H54 (cell line): Measurements from ENCODE around the gene KLF15.

ENCODE experiments used
- DNase-seq: peaks from one replicate; pipeline ENCODE4 v3.0.0; 2011; ENCODE audit warnings: low spot score, mixed read lengths; ENCODE audit not compliant: insufficient read length
- FAIRE-seq: peaks from 3 replicates; lab custom pipeline; 2011; peaks lifted over from hg19 to GRCh38; lab: Jason Lieb, UNC
- POLR2A ChIP-seq: IDR thresholded peaks from 2 replicates; pipeline ENCODE4 v1.6.1; 2011; ENCODE audit warnings: low read depth, mild to moderate bottlenecking, low read length

The KLF15 gene

GRCh38 chr3:126309861-126310655 is 47.1 kb downstream of the KLF15 start:
- TF ChIP-seq POLR2A = no peak
- FAIRE-seq = no peak

GRCh38 chr3:126309165-126309564 is 48.0 kb downstream of the KLF15 start:
- TF ChIP-seq POLR2A = no peak
- no peak for DNase-seq
- FAIRE-seq = no peak

More at GRCh38 chr3:126309861-126310655, 47.1 kb downstream of the KLF15 start:
- no peak for DNase-seq

- TF ChIP-seq POLR2A = no peak
- DNase-seq = no peak
- FAIRE-seq = no peak
These were observed 48.6 kb downstream of the KLF15 start for GRCh38 chr3:126308394-126309125.

GRCh38 chr3:126307591-126308393 is 49.4 kb downstream of the KLF15 start:
- TF ChIP-seq POLR2A = no peak
- no peak for FAIRE-seq
- DNase-seq = no peak

- FAIRE-seq = no peak
- no peak for TF ChIP-seq POLR2A
- no peak for DNase-seq
These were observed 50.2 kb downstream of the KLF15 start for GRCh38 chr3:126306888-126307482.

- TF ChIP-seq POLR2A = no peak
- FAIRE-seq (no peak), DNase-seq (no peak)
These were observed 50.8 kb downstream of the KLF15 start for GRCh38 chr3:126306397-126306796.

- DNase-seq (no peak), FAIRE-seq (no peak)
These were observed 51.8 kb downstream of the KLF15 start for GRCh38 chr3:126305427-126305826.

GRCh38 chr3:126304704-126305103 is 52.5 kb downstream of the KLF15 start:
- no peak for TF ChIP-seq POLR2A
- DNase-seq (no peak), FAIRE-seq (no peak)

More at GRCh38 chr3:126305427-126305826, 51.8 kb downstream of the KLF15 start:
- no peak for TF ChIP-seq POLR2A

GRCh38 chr3:126304291-126304690 is 52.9 kb downstream of the KLF15 start:
- FAIRE-seq = no peak
- no peak for TF ChIP-seq POLR2A
- no peak for DNase-seq

GRCh38 chr3:126303272-126303671 is 53.9 kb downstream of the KLF15 start:
- TF ChIP-seq POLR2A = no peak
- DNase-seq (no peak), FAIRE-seq (no peak)

- TF ChIP-seq POLR2A = no peak
- FAIRE-seq = no peak
- no peak for DNase-seq
These were observed 56.3 kb downstream of the KLF15 start for GRCh38 chr3:126300761-126301481.

GRCh38 chr3:126300001-126300760 is 57.0 kb downstream of the KLF15 start:
- FAIRE-seq (no peak), DNase-seq (no peak)
- no peak for TF ChIP-seq POLR2A

- FAIRE-seq (no peak), DNase-seq (no peak)
- no peak for TF ChIP-seq POLR2A
These were observed 61.7 kb downstream of the KLF15 start for GRCh38 chr3:126295407-126295939.
